GM12801 (cell line): ENCODE data around the gene CASP9.

Experiments
- TF ChIP-seq, protein P1 (sequence below): IDR thresholded peaks from one replicate; pipeline ENCODE4 v1.5.1; 2011; ENCODE audit warnings: control low read depth; ENCODE audit not compliant: insufficient read length; ENCODE audit errors: extremely low read depth

Gene CASP9

DNA sequence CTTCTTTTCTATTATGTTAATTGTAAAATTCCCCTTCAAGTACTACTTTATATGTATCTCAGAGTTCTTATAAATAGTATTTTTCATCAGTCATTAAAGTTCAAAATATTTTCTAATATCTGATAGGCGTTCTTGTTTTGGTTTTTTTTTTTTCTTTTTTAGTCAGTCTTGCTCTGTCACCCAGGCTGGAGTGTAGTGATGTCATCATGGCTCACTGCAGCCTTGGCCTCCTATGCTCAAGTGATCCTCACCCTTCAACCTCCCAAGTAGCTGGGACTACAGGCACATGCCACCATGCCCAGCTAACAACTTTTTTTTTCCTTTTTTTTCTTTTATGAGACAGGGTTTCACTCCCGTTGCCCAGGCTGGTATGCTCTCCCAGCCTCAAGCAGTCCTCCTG lies 33.6 kb upstream of the CASP9 start:
- TF ChIP-seq, protein P1, sequence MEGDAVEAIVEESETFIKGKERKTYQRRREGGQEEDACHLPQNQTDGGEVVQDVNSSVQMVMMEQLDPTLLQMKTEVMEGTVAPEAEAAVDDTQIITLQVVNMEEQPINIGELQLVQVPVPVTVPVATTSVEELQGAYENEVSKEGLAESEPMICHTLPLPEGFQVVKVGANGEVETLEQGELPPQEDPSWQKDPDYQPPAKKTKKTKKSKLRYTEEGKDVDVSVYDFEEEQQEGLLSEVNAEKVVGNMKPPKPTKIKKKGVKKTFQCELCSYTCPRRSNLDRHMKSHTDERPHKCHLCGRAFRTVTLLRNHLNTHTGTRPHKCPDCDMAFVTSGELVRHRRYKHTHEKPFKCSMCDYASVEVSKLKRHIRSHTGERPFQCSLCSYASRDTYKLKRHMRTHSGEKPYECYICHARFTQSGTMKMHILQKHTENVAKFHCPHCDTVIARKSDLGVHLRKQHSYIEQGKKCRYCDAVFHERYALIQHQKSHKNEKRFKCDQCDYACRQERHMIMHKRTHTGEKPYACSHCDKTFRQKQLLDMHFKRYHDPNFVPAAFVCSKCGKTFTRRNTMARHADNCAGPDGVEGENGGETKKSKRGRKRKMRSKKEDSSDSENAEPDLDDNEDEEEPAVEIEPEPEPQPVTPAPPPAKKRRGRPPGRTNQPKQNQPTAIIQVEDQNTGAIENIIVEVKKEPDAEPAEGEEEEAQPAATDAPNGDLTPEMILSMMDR = no peak

DNA sequence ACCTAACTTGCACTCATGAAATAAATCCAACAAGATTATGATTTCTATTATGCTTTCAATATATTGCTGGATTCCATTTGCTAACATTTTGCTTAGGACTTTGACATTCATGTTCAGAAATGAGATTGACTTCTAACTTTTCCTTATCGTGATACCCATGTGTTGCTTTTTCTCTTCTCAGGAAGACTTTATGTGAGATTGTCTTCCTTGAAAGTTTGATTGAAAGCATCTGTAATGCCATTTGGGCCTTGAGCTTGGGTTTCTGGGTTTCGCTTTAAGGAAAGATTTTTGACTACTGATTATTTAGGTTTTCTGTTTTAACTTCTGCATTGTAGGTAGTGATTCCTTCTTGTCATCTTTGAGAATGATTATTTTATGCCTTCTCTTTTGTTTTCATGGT lies 33.0 kb upstream of the CASP9 start:
- TF ChIP-seq, protein P1 = no peak

- TF ChIP-seq, protein P1 = no peak
Measured at GRCh38 chr1:15550573-15550972, 26.6 kb upstream of the CASP9 start.

GRCh38 chr1:15546641-15547040 lies 22.6 kb upstream of the CASP9 start:
- TF ChIP-seq, protein P1 = no peak

DNA sequence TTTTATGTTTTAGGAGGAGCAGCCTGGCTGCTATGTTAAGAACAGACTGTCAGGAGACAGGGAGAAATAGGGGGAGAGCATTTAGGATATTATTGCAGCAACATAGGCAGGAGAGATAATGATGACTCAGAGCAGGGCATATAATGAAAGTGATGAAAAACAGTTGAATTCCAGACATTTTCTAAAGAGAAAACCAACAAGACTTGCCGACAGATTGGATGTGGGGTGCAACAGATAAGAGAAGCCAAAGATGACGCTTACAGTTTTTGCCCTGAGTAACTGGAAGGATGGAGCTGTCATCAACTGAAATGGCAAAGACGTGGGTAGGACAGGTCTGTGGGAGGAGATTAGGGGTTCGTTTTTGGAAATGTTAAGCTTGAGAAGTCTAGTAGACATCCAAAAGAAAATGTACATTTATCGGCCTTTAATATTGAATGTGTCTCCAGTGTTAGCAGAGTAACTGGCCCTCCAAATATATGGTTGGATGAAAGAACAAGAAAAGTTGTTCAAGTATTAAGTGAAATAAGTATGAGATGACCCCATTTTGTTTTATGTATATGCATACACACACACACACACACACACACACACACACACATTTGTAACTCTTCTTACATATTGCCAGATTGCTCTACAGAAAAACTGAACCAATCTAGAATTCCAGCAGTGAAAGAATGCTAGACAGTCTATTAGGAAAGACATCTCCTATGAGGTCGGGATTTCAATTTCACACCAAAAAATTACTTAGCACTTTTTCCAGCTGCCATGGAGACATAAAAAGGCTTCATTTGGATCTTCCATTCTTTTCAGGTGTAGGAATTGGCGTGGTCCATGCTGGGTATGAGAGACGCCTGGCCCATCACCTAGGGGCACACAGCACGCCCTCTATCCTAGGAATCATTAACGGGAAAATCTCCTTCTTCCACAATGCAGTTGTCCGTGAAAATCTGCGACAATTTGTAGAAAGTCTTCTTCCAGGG lies 19.9 kb upstream of the CASP9 start:
- TF ChIP-seq, protein P1 = no peak

GRCh38 chr1:15543251-15543588 lies 19.2 kb upstream of the CASP9 start:
- TF ChIP-seq, protein P1 = no peak

DNA sequence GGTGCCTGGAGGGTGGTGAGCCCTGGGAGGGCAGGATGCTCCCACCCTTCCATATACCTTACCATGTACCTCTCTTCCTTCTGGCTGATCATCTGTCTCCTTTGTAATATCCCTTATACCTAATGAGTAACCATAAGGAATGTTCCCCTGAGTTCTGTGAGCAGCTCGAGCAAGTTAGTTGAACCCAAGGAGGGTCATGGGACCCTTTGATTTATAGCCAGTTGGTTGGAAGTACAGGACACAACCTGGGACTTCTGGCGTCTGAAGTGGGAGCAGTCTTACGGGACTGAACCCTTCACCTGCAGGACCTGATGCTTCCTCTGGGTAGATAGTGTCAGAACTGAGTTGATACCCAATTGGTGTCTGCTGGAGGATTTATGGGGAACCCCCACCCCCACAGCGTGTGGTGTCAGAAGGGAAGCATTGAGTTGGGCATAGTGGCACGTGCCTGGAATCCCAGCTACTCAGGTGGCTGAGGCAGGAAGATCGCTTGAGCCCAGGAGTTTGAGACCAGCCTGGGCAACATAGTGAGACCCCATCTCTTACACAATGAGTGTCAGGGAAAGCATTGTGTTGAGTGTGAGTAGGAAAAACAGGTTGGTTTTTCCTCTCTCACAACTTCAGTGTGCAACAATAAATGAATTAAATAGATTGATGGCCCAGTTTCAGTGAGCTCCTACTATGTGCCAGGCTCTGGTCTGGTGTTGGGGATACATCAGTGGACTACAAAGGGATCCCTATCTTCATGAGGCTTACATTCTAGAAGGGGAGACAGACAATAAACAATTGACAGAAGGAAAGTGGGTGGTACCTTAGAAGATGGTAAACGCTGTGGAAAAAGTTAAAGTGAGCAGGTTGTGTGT lies 18.6 kb upstream of the CASP9 start:
- TF ChIP-seq, protein P1 = no peak
